Mucosa of rectum (tissue), 2 donors: ENCODE measurements around the gene TPRN.

Source experiments
- H3K27ac ChIP-seq, 2 donors: one replicate each; pipeline ENCODE4 v1.7.0; 2013; ENCODE audit warnings: inconsistent platforms in 2 of 2, low read depth in 2 of 2, low read length in 2 of 2
- H3K27me3 ChIP-seq, 2 donors: one replicate each; pipeline ENCODE4 v1.7.0; 2013; ENCODE audit warnings: low read length in 2 of 2; ENCODE audit not compliant: control insufficient read depth in 2 of 2, insufficient read depth in 2 of 2
- H3K36me3 ChIP-seq, 2 donors: one replicate each; pipeline ENCODE4 v1.7.0; 2013; ENCODE audit warnings: low read length in 2 of 2; ENCODE audit not compliant: control insufficient read depth in 2 of 2, insufficient read depth in 2 of 2
- H3K4me1 ChIP-seq, 2 donors: one replicate each; pipeline ENCODE4 v1.7.0; 2013; ENCODE audit warnings: low read length in 2 of 2, mild to moderate bottlenecking in 1 of 2; ENCODE audit not compliant: control insufficient read depth in 2 of 2, insufficient read depth in 2 of 2
- H3K4me3 ChIP-seq, 2 donors: one replicate each; pipeline ENCODE4 v1.7.0; 2013; ENCODE audit warnings: low read length in 2 of 2
- H3K9ac ChIP-seq, 2 donors: one replicate each; pipeline ENCODE4 v1.7.0; 2013; ENCODE audit warnings: low read length in 2 of 2, low read depth in 1 of 2, mild to moderate bottlenecking in 1 of 2
- H3K9me3 ChIP-seq, 2 donors: one replicate each; pipeline ENCODE4 v1.7.0; 2013; ENCODE audit warnings: low read length in 2 of 2; ENCODE audit not compliant: control insufficient read depth in 2 of 2
- donor health status: healthy.
- donor health status: Normal muscosa, but diverticular disease.

Gene TPRN

DNA sequence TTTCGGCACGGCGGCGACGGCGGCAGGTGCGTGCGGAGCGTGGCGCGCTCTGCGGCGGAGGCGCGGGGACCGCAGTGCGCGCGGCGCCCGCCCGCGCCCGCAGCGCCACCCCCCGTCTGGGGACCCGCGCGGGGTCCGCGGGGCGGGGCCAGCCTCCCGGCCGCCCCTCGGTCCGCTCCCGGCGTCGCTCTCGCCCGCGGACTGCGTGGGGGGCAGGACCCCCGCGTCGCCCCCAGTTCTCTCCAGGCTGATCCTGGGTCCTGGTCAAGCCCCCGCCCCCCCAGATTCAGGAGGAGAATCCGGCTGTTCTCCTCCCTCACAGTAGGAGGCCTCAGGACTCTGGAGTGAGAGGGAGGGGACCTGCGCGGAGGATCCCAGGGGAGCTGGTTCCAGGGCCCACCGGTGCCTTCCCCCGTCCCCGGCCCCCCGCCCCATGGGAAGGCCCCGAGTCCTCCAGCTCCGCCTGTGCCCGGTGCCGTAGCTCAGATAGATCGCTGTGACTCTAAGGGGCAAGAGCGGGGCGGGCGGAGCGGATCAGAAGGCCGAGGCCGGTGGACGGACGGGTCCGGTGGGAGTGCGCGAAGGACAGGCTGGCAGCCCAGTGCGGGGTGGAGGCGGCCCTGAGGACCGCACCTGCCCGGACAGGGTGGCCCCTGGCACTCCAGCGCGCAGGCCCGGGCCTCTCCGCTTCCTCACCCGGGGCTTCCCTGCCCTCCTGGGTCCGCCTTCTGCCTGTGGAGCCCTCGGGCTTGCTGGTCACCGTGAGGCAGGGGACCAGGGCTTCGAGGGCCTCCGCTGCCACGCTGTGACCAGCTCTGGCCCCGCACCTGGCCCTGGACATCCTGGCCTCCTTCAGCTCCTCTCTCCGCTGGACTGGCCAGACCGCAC lies 21.9 kb upstream of the TPRN start, which contains the start of gene RNF208:
Gene RNF208 (minus strand): TSS at position 51 of the 888 bp plus-strand sequence. CDS start 1,028 bp downstream, outside the sequence.
- Histone ChIP-seq H3K36me3 (no peaks in the 10 kb centered on the region), H3K27me3 (no peaks in the 10 kb centered on the region), H3K27ac (peak within 1 kb of the TSS; percentile 88 to 89), H3K9me3 (no peaks in the 10 kb centered on the region), H3K9ac (peak within 1 kb of the TSS; percentile 65), H3K4me3 (peak within 1 kb of the TSS; percentile 63 to 81), H3K4me1 (peaks cover 39 to 42% of the 10 kb centered on the region in 2 donors)

DNA sequence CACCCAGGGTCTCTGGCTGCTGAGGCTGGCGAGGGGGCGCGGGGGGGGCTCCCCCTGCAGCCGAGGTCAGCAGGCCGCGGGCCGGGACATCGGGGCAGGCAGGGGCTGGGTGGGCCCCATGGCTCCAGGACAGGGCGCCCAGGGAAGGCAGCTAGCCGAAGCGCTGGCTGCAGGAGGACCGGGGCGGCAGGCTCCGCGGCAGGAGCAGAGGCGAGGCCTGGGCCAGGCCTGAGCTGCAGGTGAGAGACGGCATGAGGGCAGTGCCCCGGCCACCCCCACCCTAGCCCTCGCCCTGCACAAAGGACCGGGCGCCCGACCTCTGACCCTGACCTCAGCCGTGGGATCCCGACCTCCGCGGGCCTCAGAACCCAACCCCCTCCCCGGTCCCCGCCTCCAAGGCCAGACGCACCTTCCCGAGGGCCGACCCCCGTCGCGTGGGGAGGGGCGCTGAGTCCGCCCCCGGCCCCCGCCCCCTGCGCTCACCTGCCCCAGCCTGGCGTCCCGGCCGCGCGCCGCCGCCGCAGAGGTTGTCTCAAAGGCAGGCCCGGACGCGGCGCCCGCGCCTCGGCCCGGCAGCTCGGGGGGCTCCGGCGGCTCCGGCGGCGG lies 21.1 kb upstream of the TPRN start:
- Histone ChIP-seq H3K27me3 (no peaks in the 10 kb centered on the region), H3K9me3 (no peaks in the 10 kb centered on the region), H3K4me3 (peak overlapping the region in 1 of 2 donors; percentile 35), H3K36me3 (no peaks in the 10 kb centered on the region), H3K4me1 (peaks cover 34 to 40% of the 10 kb centered on the region in 2 donors), H3K27ac (no peak overlapping the region), H3K9ac (peak overlapping the region in 1 of 2 donors; percentile 4)

DNA sequence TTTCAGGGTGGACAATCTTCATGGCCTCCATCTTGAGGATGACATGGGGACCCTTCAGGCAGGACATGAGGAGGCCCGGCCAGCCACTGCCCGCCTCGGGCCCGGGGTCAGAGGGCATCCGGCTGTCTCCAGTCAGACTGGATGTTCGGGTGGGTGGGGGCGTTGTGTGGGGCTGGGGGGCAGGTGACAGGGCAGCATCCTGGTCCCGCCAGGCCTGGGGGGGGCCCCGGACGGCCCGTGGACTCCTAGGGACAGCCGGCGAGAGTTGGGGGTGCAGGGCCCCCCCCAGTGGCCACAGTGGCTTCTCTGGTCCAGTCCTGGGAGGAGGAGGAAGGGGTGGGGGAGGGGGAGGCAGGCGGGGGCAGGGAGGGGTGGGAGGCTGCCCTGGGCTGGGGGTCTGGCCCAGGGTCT lies 20.6 kb upstream of the TPRN start:
- Histone ChIP-seq H3K9ac (no peak overlapping the region), H3K4me1 (peaks cover 31 to 35% of the 10 kb centered on the region in 2 donors), H3K4me3 (no peak overlapping the region), H3K36me3 (no peaks in the 10 kb centered on the region), H3K27ac (no peak overlapping the region), H3K9me3 (no peaks in the 10 kb centered on the region), H3K27me3 (no peaks in the 10 kb centered on the region)

DNA sequence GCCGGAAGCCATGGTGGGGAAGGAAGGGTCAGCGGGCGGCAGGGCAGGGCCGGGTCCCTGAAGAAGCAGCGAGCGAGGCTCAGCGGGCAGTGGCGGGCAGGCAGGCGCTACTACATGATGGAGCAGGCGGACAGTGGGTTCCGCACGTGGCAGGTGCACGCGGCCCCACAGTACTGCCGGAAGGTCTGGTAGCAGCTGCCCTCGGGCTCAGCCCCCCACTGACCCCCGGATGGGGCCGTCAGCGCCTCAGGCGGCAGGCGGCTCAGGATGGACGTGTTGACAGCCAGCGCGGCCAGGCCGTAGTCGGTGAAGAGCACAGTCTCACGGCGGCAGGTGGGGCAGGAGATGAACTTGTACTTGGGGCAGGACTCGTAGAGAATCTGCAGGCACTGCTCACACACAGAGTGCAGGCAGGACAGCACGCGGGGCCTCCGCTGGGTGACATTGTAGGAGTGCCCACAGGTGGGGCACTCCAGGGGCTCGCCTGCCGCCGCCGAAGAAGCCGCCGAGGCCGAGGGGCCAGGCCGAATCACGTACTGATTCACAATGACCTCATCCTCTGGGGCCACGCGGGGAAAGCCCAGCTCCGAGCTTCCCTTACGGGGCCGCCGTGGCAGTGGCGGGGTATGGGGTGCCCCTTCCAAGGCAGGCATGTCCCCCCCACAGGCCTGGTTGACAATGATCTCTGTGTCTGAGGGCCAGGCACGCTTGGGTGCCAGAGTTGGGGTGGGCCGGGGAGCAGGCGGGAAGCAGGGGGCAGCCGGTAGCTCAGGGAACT lies 20.0 kb upstream of the TPRN start:
- no peak overlapping the region for H3K9ac ChIP-seq
- no peak overlapping the region for H3K4me3 ChIP-seq
- no peak overlapping the region for H3K27ac ChIP-seq
- no peaks in the 10 kb centered on the region for H3K9me3 ChIP-seq
- H3K27me3 ChIP-seq, result no peaks in the 10 kb centered on the region
- peaks cover 31 to 35% of the 10 kb centered on the region in 2 donors for H3K4me1 ChIP-seq
- no peaks in the 10 kb centered on the region for H3K36me3 ChIP-seq

DNA sequence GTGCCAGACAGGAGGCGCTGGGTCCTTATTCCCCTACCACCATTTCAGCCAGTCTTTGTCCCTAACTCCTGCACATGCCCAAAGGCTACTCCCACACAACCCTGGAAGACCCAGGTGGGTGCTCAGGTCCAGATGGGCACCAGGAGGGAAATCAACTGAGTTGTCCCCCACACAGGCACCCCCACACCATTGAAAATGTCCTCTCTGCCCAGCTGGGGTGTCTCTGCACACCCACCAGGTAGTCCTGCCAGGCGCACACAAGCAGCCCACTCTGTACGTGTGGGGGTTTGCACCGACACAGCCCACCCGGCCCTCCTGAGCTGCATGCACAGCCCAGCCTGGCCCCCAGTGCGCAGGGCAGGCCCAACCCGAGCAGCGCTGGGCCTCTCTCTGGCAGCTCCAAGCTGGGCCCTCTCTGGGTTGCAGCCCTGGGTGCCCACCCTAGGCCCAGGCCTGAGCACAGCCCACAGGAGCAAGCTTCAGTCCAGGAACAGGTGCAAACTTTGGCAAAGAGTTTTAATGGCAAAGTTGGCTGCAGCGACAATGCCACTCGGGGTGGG lies 19.3 kb upstream of the TPRN start:
- H3K9me3 ChIP-seq, result no peaks in the 10 kb centered on the region
- H3K27me3 ChIP-seq, result no peaks in the 10 kb centered on the region
- peaks cover 31 to 35% of the 10 kb centered on the region in 2 donors for H3K4me1 ChIP-seq
- H3K9ac ChIP-seq, result no peak overlapping the region
- no peak overlapping the region for H3K4me3 ChIP-seq
- H3K27ac ChIP-seq, result no peak overlapping the region
- no peaks in the 10 kb centered on the region for H3K36me3 ChIP-seq

DNA sequence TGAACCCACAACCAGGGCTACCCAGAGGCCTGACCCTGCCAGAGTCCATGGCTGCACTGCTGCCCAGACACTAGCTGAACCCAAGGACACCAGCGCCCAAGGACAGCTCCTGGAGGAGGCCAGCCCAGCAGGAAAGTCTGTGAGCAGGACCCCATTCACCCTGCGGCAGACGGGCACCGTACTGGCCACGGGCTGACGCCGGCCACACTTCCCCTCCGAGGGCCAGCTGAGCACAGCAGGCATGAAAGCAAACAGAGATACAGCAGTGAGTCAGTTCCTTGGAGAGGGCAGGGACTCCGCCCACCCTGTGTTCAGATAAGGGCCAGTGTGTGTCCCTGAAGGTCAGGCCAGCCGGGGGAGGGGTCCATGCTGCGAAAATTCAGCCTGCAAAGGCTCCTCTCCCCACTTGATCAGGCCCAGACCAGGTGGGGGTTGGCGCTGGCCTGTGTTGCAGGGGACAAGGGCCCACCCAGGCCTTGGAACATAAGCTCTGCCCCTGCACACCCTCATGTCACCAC lies 18.3 kb upstream of the TPRN start:
- Histone ChIP-seq H3K9ac (peak overlapping the region in 1 of 2 donors; percentile 87), H3K4me3 (peak overlapping the region; percentile 62 to 66), H3K36me3 (no peaks in the 10 kb centered on the region), H3K9me3 (no peaks in the 10 kb centered on the region), H3K27me3 (no peaks in the 10 kb centered on the region), H3K4me1 (peaks cover 27 to 31% of the 10 kb centered on the region in 2 donors), H3K27ac (peak overlapping the region; percentile 91 to 93)

DNA sequence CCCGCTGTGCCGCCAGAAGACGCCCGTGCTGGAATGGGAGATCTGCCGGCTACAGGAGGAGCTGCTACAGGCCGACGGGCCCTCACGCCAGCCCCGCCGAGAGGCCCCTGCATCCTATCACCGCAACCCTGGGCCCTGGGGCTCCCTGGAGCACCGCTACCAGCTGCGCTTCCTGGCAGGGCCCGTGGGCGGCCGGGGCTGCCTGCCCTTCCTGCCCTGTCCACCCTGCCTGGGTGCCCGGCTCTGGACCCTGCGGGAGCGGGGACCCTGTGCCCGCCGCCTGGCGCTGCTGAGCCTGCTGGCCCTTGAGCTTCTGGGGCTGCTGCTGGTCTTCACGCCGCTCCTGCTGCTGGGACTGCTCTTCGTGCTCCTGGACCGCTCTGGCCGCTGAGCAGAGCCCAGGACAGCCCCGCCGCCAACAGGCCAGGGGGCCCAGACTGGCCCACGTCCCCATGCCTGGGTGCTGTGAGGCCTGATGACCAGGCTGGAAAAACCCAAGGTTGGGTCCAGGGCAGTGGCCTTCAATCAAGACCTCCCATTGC lies 17.7 kb upstream of the TPRN start:
- H3K4me1 ChIP-seq, result peaks cover 27 to 29% of the 10 kb centered on the region in 2 donors

DNA sequence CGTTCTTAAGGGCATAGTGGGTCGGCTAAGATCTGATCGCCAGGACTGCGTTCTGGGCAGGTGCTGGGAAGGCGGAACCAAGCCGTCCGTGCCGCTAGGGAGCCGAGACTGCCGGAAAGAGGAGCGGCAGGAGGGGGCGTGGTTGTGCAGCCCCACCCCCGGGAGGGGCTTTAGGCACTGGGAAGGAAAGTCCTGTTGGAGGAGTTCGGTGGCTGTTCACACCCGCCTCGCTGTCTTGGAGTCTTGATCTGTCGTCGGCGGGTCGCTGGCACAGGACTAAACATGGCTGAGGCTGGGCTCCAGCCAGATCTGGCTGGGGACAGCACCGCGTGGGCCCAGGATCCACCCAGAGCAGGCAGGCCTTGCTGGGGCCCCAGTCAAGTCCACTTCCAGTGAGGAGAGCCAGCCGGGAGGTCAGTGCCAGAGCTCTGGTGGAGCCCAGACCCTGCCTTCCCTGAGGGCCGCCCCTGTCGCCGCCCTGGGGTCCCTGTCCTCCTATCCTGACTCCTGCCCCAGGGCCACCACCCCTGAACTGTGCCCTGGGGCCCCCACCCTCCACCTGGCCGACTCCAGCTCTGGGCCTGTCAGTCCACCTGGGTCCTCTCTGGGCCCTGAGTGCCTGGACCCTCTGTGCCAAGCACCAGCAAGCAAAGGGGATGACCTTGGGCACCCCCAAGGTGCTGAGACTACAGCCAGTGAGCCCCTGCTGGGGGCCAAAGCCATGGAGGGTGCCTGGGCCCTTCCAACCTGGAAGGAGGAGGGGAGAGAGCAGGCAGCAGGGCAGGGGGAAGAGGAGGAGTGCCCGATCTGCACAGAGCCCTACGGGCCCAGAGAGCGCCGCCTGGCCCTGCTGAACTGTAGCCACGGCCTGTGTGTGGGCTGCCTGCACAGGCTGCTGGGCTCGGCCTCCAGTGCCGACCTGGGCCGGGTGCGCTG lies 17.0 kb upstream of the TPRN start:
- Histone ChIP-seq H3K27ac (peak overlapping the region; percentile 91 to 93), H3K9ac (peak overlapping the region; percentile 72 to 87), H3K4me1 (peaks cover 21 to 23% of the 10 kb centered on the region in 2 donors), H3K27me3 (no peaks in the 10 kb centered on the region), H3K9me3 (no peaks in the 10 kb centered on the region), H3K36me3 (no peaks in the 10 kb centered on the region), H3K4me3 (peak overlapping the region; percentile 62 to 66)

More for the DNA sequence above, 17.7 kb upstream of the TPRN start:
- Histone ChIP-seq H3K9ac (peak overlapping the region; percentile 72 to 87), H3K4me3 (peak overlapping the region; percentile 62 to 66), H3K27ac (peak overlapping the region; percentile 91 to 93), H3K9me3 (no peaks in the 10 kb centered on the region), H3K36me3 (no peaks in the 10 kb centered on the region), H3K27me3 (no peaks in the 10 kb centered on the region)
